HepG2 (cell line): ENCODE results near the gene MINDY1. TPM values are rescaled to one million over a fixed set of nuclear protein-coding genes. Genes with fewer than 3 reads are reported as not detected.

Experiments used
- ATAC-seq: fragments of 200-7000 bp; cut with Tn5 transposase; 3 replicates; pipeline ENCODE4 v1.9.1; 2020; ENCODE audit warnings: mild to moderate bottlenecking, moderate library complexity
- BruUV-seq: library from RNA; stranded (reverse); fragments of 400-500 nt; replicated peaks from 2 replicates; lab custom pipeline; 2021; lab: Mats Ljungman, UMichigan
- CTCF ChIA-PET: fragments of 300-600 bp; formaldehyde crosslinking; extraction: SDS; loops from one replicate; lab custom pipeline; 2021; ENCODE audit warnings: low total read pairs, inconsistent platforms, low intra/inter-chr PET ratio; lab: Yijun Ruan, JAX
- POLR2A ChIA-PET: fragments of 350-600 bp; sonication (Branson Sonifier 250); formaldehyde crosslinking; loops from one replicate; lab custom pipeline; 2020; ENCODE audit warnings: antibody characterized with exemption, inconsistent platforms; lab: Yijun Ruan, JAX
- DNase-seq: peaks from one replicate; pipeline ENCODE4 v3.0.0-alpha.2; 2015; ENCODE audit warnings: low spot score
- FAIRE-seq: peaks from 3 replicates; lab custom pipeline; 2011; peaks lifted over from hg19 to GRCh38; lab: Jason Lieb, UNC
- H2AFZ ChIP-seq: one replicate; pipeline ENCODE4 v1.6.1; 2011; ENCODE audit warnings: low read length, inconsistent platforms
- H3K27ac ChIP-seq: fragments of 300-600 bp; 3 replicates; pipeline ENCODE4 v1.8.0; 2011; ENCODE audit warnings: mixed run types, mild to moderate bottlenecking, mixed read lengths, low read length, inconsistent platforms; ENCODE audit not compliant: insufficient read depth; ENCODE audit errors: extremely low read length
- H3K27me3 ChIP-seq, 2 experiments: fragments of 200-600 bp in 1 of 2; 2 replicates in 1 of 2; 3 replicates in 1 of 2; pipeline versions ENCODE4 v1.6.0 to v1.8.0; 2011; ENCODE audit warnings: low read length in 2 of 2, mild to moderate bottlenecking in 2 of 2, moderate library complexity in 2 of 2, inconsistent platforms in 1 of 2; ENCODE audit not compliant: insufficient read depth in 2 of 2, control insufficient read depth in 1 of 2
- H3K36me3 ChIP-seq, 2 experiments: fragments of 200-600 bp in 1 of 2; replicated peaks in 1 of 2; 2 replicates in 1 of 2; 3 replicates in 1 of 2; pipeline versions ENCODE4 v1.5.1 to v1.8.0; 2011; ENCODE audit warnings: low read length in 2 of 2, inconsistent platforms in 1 of 2; ENCODE audit not compliant: insufficient read depth in 2 of 2, control insufficient read depth in 1 of 2
- H3K4me1 ChIP-seq: 2 replicates; pipeline ENCODE4 v1.5.1; 2012; ENCODE audit warnings: low read length, inconsistent platforms; ENCODE audit not compliant: insufficient read depth
- H3K4me2 ChIP-seq: 2 replicates; pipeline ENCODE4 v1.6.0; 2011; ENCODE audit warnings: low read depth, low read length, inconsistent platforms
- H3K4me3 ChIP-seq, 3 experiments: fragments of 200-600 bp in 1 of 3; sonication (generic), shearing (Covaris generic) in 1 of 3; replicated peaks in 1 of 3; 2 replicates each; pipeline ENCODE4 v1.5.1; 2011 to 2016; ENCODE audit warnings: low read length in 3 of 3, inconsistent platforms in 2 of 3, low read depth in 2 of 3, mild to moderate bottlenecking in 2 of 3, control low read depth in 1 of 3, mixed read lengths in 1 of 3; ENCODE audit not compliant: insufficient read depth in 1 of 3
- H3K79me2 ChIP-seq: one replicate; pipeline ENCODE4 v1.6.1; 2011; ENCODE audit warnings: low read length, inconsistent platforms; ENCODE audit not compliant: insufficient read depth
- H3K9ac ChIP-seq: 2 replicates; pipeline ENCODE4 v1.6.0; 2011; ENCODE audit warnings: mild to moderate bottlenecking, low read depth, low read length, inconsistent platforms; ENCODE audit not compliant: insufficient read depth
- H3K9me3 ChIP-seq: 2 replicates; pipeline ENCODE4 v1.5.1; 2012; ENCODE audit warnings: mild to moderate bottlenecking, low read length
- H4K20me1 ChIP-seq: 2 replicates; pipeline ENCODE4 v1.6.0; 2011; ENCODE audit warnings: inconsistent platforms, mild to moderate bottlenecking, low read length, moderate library complexity; ENCODE audit not compliant: insufficient read depth
- ASH2L ChIP-seq: fragments of 300-600, 200-600 bp; sonication (generic); IDR thresholded peaks from 2 replicates; pipeline ENCODE4 v1.7.0; 2017; ENCODE audit warnings: low read depth, mild to moderate bottlenecking, moderate library complexity, mixed read lengths, low read length; ENCODE audit not compliant: insufficient read length
- CREB1 ChIP-seq, 2 experiments: fragments of 450-650 bp in 1 of 2; IDR thresholded peaks; 2 replicates each; pipeline ENCODE4 v1.6.1; 2016 to 2017; ENCODE audit warnings: control low read depth in 1 of 2, mild to moderate bottlenecking in 1 of 2, missing compliant biosample characterization in 1 of 2, missing genetic modification characterization in 1 of 2
- FOSL2 ChIP-seq: sonication (generic); formaldehyde crosslinking; IDR thresholded peaks from 2 replicates; pipeline ENCODE4 v1.4.0; 2020; ENCODE audit warnings: missing genetic modification reagents
- HOXD1 ChIP-seq: sonication (generic); formaldehyde crosslinking; IDR thresholded peaks from 2 replicates; pipeline ENCODE4 v1.5.0; 2020; ENCODE audit warnings: missing genetic modification reagents
- IRX3 ChIP-seq: sonication (generic); formaldehyde crosslinking; IDR thresholded peaks from 2 replicates; pipeline ENCODE4 v1.8.1; 2023; ENCODE audit warnings: mild to moderate bottlenecking, low read depth, missing genetic modification reagents, borderline replicate concordance
- KLF12 ChIP-seq: sonication (generic); formaldehyde crosslinking; IDR thresholded peaks from 2 replicates; pipeline ENCODE4 v1.4.0; 2020; ENCODE audit warnings: missing genetic modification reagents, borderline replicate concordance
- LCORL ChIP-seq, 2 experiments: fragments of 450-650 bp in 1 of 2; sonication (generic) in 1 of 2; formaldehyde crosslinking in 1 of 2; IDR thresholded peaks; 2 replicates each; pipeline versions ENCODE4 v1.5.0 to v1.6.1; 2017 to 2020; ENCODE audit warnings: antibody characterized with exemption in 1 of 2, missing genetic modification reagents in 1 of 2
- PAF1 ChIP-seq: IDR thresholded peaks from 2 replicates; pipeline ENCODE4 v1.6.1; 2016; ENCODE audit warnings: missing genetic modification reagents, missing compliant biosample characterization
- PHB2 ChIP-seq: fragments of 450-650 bp; IDR thresholded peaks from 2 replicates; pipeline ENCODE4 v1.6.1; 2018; ENCODE audit not compliant: partially characterized antibody
- TOPORS ChIP-seq: sonication (generic); formaldehyde crosslinking; IDR thresholded peaks from 2 replicates; pipeline ENCODE4 v1.8.0; 2023; ENCODE audit warnings: mild to moderate bottlenecking, missing genetic modification reagents
- TRIM24 ChIP-seq: sonication (generic); formaldehyde crosslinking; IDR thresholded peaks from 2 replicates; pipeline ENCODE4 v1.8.0; 2022; ENCODE audit warnings: mild to moderate bottlenecking, missing genetic modification reagents
- ZNF383 ChIP-seq: sonication (generic); formaldehyde crosslinking; IDR thresholded peaks from 2 replicates; pipeline ENCODE4 v1.4.0; 2020; ENCODE audit warnings: missing genetic modification reagents, mild to moderate bottlenecking, borderline replicate concordance
- ZNF577 ChIP-seq: sonication (generic); formaldehyde crosslinking; IDR thresholded peaks from 2 replicates; pipeline ENCODE4 v1.4.0; 2020; ENCODE audit warnings: mild to moderate bottlenecking, low read depth, missing genetic modification reagents, borderline replicate concordance
- ZNF879 ChIP-seq: sonication (generic); formaldehyde crosslinking; IDR thresholded peaks from 2 replicates; pipeline ENCODE4 v1.8.1; 2023; ENCODE audit warnings: missing genetic modification reagents
- WGBS: methylation state at CpG from one replicate; pipeline ENCODE4 v1.1.6; 2017; ENCODE audit warnings: low lambda C conversion rate; 5-methylcytosine and 5-hydroxymethylcytosine counted together
- in situ Hi-C: cut with HindIII; loops from 2 replicates; pipeline ENCODE4 v1.10.0; 2017; ENCODE audit warnings: low pct_unique_long_range_greater_than_20kb; ENCODE audit not compliant: extremely low pct_ligation_motif_present
- intact Hi-C: fragments of 100-400 bp; cut with micrococcal nuclease; formaldehyde crosslinking; loops from one replicate; pipeline ENCODE4 v1.10.0; 2022; ENCODE audit not compliant: unreplicated experiment
- polyA plus RNA-seq, 8 experiments: library from polyadenylated mRNA; depleted of rRNA in 3 of 8; stranded (reverse) in 7 of 8; unstranded in 1 of 8; fragments of >200 nt; fragmentation: Illumina TruSeq in 4 of 8; extraction: Trizol in 4 of 8; gene quantifications; 2 replicates each; pipeline versions ENCODE4 v1.2.1 to v1.2.3, GENCODE V29; 2011 to 2016; ENCODE audit warnings: low read depth in 4 of 8, missing spikeins in 1 of 8, mixed read lengths in 1 of 8; ENCODE audit not compliant: insufficient read depth in 1 of 8
- total RNA-seq, 5 experiments: library from RNA; depleted of rRNA; stranded (reverse); fragments of >200 nt; fragmentation: Illumina TruSeq; extraction: Trizol; gene quantifications; 2 replicates each; pipeline ENCODE4 v1.2.3, GENCODE V29; 2016; ENCODE audit warnings: low read depth in 1 of 5
- TF ChIP-seq, protein P1 (sequence below): sonication (generic); formaldehyde crosslinking; IDR thresholded peaks from 2 replicates; pipeline ENCODE4 v1.4.0; 2020; ENCODE audit warnings: missing genetic modification reagents
- TF ChIP-seq, protein P2 (sequence below): IDR thresholded peaks from 2 replicates; pipeline ENCODE4 v1.6.1; 2016; ENCODE audit warnings: mild to moderate bottlenecking, missing biosample characterization, missing genetic modification reagents
- TF ChIP-seq, protein P3 (sequence below): sonication (generic); formaldehyde crosslinking; IDR thresholded peaks from 2 replicates; pipeline ENCODE4 v1.5.0; 2020; ENCODE audit warnings: missing genetic modification reagents, mild to moderate bottlenecking, borderline replicate concordance
- TF ChIP-seq, protein P4 (sequence below): sonication (generic); IDR thresholded peaks from 2 replicates; pipeline ENCODE4 v1.6.1; 2016; ENCODE audit warnings: low read depth, borderline replicate concordance
- TF ChIP-seq, protein P5 (sequence below): sonication (generic); formaldehyde crosslinking; IDR thresholded peaks from 2 replicates; pipeline ENCODE4 v1.5.0; 2020; ENCODE audit warnings: missing genetic modification reagents

The MINDY1 gene
- total and polyA plus RNA-seq, 2 of the 13 experiments (the other 11 are each of a cell fraction or from before 2014, with no cell fraction given), result 11.1 to 15.0 TPM

DNA sequence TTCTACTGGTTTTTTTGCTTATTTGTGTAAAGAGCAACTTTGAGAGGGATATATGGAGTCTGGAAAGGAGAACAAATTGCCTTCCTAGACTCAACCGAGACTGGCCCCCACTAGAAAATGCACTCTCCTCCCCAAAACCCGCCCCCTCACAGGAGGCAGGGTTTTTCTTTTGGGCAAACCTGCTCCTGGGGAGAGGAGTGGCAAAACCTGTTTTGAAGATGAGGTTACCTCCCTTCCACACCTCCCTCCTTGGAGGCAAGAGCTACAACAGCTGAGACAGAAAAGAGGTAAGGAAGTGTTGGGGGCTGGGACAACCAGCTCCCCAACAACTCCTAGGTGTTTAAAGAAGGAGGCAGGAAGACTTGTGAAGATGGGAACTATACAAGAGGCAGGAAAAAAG, 29.7 kb upstream of the MINDY1 start, which contains the start of gene BNIPL (continued):
- no peak for TF ChIP-seq HOXD1 (CRISPR knock-in tag)
- no peak for TF ChIP-seq ASH2L
- no peak for TF ChIP-seq ZNF383 (CRISPR knock-in tag)
- TF ChIP-seq, protein P1, sequence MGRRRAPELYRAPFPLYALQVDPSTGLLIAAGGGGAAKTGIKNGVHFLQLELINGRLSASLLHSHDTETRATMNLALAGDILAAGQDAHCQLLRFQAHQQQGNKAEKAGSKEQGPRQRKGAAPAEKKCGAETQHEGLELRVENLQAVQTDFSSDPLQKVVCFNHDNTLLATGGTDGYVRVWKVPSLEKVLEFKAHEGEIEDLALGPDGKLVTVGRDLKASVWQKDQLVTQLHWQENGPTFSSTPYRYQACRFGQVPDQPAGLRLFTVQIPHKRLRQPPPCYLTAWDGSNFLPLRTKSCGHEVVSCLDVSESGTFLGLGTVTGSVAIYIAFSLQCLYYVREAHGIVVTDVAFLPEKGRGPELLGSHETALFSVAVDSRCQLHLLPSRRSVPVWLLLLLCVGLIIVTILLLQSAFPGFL (CRISPR knock-in tag), result no peak
- TF ChIP-seq, all 625 proteins: peak for 0

DNA sequence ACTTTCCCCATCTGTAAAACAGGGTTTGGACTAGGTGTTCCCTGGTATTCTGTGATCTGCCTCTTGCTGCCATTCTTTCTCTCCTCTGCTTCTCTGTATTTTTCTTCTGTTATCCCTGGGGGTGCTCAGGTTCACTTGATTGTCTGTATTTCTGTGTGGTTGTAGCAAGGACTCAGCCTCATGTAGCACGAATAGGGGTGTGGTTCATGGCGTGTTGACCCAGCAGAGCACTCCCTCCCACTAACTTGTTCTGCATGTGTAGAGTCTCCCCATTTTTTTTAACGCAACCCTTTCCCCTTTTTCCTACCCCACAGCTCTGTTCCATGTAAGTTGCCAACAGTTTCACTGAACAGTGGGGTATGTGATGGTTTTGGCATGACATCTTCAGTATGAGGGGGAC, 28.5 kb upstream of the MINDY1 start:
- ATAC-seq (no peak), FAIRE-seq (no peak), DNase-seq (no peak)
- no peak overlapping the region for H3K27ac ChIP-seq
- no peaks in the 10 kb centered on the region for H3K9me3 ChIP-seq
- no peaks in the 10 kb centered on the region for H3K4me1 ChIP-seq
- CTCF ChIA-PET, result no interaction called here
- no peak overlapping the region for H3K4me3 ChIP-seq
- no peak overlapping the region for H3K9ac ChIP-seq
- in situ Hi-C loops (no loop called here), intact Hi-C loops (no loop called here)
- BruUV-seq, result TSS peak; percentile 37
- POLR2A ChIA-PET, result no interaction called here
- WGBS, result 85% methylated on average over 3 of the region's 3 CpGs
- H4K20me1 ChIP-seq, result no peaks in the 10 kb centered on the region
- H3K27me3 ChIP-seq, result no peaks in the 10 kb centered on the region
- H3K4me2 ChIP-seq, result no peak overlapping the region
- no peaks in the 10 kb centered on the region for H3K79me2 ChIP-seq
- H2AFZ ChIP-seq, result no peak overlapping the region
- peaks cover 5 to 27% of the 10 kb centered on the region in 2 experiments; a peak in 3 of 5 replicates for H3K36me3 ChIP-seq
- TF ChIP-seq PHB2, result no peak
- TF ChIP-seq TRIM24 (CRISPR knock-in tag), result no peak
- no peak for TF ChIP-seq IRX3 (CRISPR knock-in tag)
- TF ChIP-seq PAF1 (CRISPR knock-in tag), result no peak
- no peak for TF ChIP-seq CREB1 (IDR thresholded peaks at IDR 0.05)
- no peak for TF ChIP-seq CREB1 (CRISPR knock-in tag; IDR thresholded peaks at IDR 0.05)
- TF ChIP-seq, protein P2, sequence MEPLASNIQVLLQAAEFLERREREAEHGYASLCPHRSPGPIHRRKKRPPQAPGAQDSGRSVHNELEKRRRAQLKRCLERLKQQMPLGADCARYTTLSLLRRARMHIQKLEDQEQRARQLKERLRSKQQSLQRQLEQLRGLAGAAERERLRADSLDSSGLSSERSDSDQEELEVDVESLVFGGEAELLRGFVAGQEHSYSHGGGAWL, result no peak
- no peak for TF ChIP-seq FOSL2 (CRISPR knock-in tag)
- TF ChIP-seq ZNF879 (CRISPR knock-in tag), result no peak
- TF ChIP-seq, protein P3, sequence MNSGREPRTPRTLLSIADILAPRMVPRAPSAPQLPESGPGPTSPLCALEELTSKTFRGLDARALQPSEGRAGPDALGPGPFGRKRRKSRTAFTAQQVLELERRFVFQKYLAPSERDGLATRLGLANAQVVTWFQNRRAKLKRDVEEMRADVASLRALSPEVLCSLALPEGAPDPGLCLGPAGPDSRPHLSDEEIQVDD, result no peak
- TF ChIP-seq, protein P4, sequence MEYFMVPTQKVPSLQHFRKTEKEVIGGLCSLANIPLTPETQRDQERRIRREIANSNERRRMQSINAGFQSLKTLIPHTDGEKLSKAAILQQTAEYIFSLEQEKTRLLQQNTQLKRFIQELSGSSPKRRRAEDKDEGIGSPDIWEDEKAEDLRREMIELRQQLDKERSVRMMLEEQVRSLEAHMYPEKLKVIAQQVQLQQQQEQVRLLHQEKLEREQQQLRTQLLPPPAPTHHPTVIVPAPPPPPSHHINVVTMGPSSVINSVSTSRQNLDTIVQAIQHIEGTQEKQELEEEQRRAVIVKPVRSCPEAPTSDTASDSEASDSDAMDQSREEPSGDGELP, result no peak
- TF ChIP-seq, protein P5, sequence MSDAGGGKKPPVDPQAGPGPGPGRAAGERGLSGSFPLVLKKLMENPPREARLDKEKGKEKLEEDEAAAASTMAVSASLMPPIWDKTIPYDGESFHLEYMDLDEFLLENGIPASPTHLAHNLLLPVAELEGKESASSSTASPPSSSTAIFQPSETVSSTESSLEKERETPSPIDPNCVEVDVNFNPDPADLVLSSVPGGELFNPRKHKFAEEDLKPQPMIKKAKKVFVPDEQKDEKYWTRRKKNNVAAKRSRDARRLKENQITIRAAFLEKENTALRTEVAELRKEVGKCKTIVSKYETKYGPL (CRISPR knock-in tag), result no peak
- TF ChIP-seq ZNF577 (CRISPR knock-in tag), result no peak
- no peak for TF ChIP-seq TOPORS
- no peak for TF ChIP-seq KLF12 (CRISPR knock-in tag)
- no peak for TF ChIP-seq LCORL (IDR thresholded peaks at IDR 0.05)
- no peak for TF ChIP-seq LCORL (CRISPR knock-in tag; IDR thresholded peaks at IDR 0.05)
